Sigmoid colon (tissue), 7 donors: ENCODE results near the gene SLC22A4. TPM values are rescaled to one million over a fixed set of nuclear protein-coding genes. Genes with fewer than 3 reads are reported as not detected.
A peak's percentile ranks its signal among the peaks of the same experiment; 100 is the strongest.

Experiments
- DNase-seq: peaks from one replicate; pipeline ENCODE4 v3.0.0-alpha.2; 2019
- H3K27ac ChIP-seq, 4 donors: fragments of 200-600 bp; sonication (generic); one replicate each; pipeline ENCODE4 v1.5.1; 2016 to 2019; ENCODE audit warnings: mild to moderate bottlenecking in 1 of 4
- H3K27me3 ChIP-seq, 3 donors: fragments of 200-600 bp; sonication (generic); one replicate each; pipeline ENCODE4 v1.5.1; 2019; ENCODE audit warnings: mild to moderate bottlenecking in 1 of 3
- H3K36me3 ChIP-seq, 4 donors: fragments of 200-600 bp; sonication (generic); one replicate each; pipeline ENCODE4 v1.5.1; 2016 to 2019
- H3K4me1 ChIP-seq, 4 donors: fragments of 200-600 bp; sonication (generic); one replicate each; pipeline ENCODE4 v1.5.1; 2017 to 2019
- H3K4me3 ChIP-seq, 4 donors: fragments of 200-600 bp; sonication (generic); one replicate each; pipeline ENCODE4 v1.5.1; 2017 to 2019; ENCODE audit warnings: mild to moderate bottlenecking in 2 of 4, moderate library complexity in 1 of 4
- H3K9me3 ChIP-seq, 4 donors: fragments of 200-600 bp in 3 of 4; sonication (generic) in 3 of 4; one replicate each; pipeline versions ENCODE4 v1.5.1 to v1.6.1; 2013 to 2019
- CTCF ChIP-seq, 4 experiments: fragments of 450-650 bp in 3 of 4; fragments of 200-600 bp in 1 of 4; IDR thresholded peaks; one replicate each; pipeline ENCODE4 v1.5.1; 2016 to 2019; ENCODE audit warnings: antibody characterized with exemption in 4 of 4, mild to moderate bottlenecking in 3 of 4, moderate library complexity in 2 of 4
- EP300 ChIP-seq, 4 donors: sonication (generic); formaldehyde crosslinking; IDR thresholded peaks; one replicate each; pipeline ENCODE4 v1.6.1; 2017; ENCODE audit warnings: antibody characterized with exemption in 4 of 4
- POLR2A ChIP-seq, 2 donors: fragments of 450-650 bp; IDR thresholded peaks; one replicate each; pipeline ENCODE4 v1.6.1; 2016; ENCODE audit warnings: antibody characterized with exemption in 2 of 2, mild to moderate bottlenecking in 2 of 2, moderate library complexity in 2 of 2
- POLR2AphosphoS5 ChIP-seq, 4 donors: sonication (generic); formaldehyde crosslinking; IDR thresholded peaks; one replicate each; pipeline ENCODE4 v1.6.1; 2017; ENCODE audit warnings: antibody characterized with exemption in 4 of 4
- WGBS, 2 donors: extraction: QIAGEN DNeasy Blood & Tissue Kit; methylation state at CpG; one replicate each; pipeline ENCODE4 v1.1.7; 2013; 5-methylcytosine and 5-hydroxymethylcytosine counted together
- intact Hi-C: fragments of 100-400 bp; cut with DNase I; formaldehyde crosslinking; loops from one replicate; pipeline ENCODE4 v1.15.1; 2023
- polyA plus RNA-seq, 3 donors: library from polyadenylated mRNA; stranded (reverse); fragments of 200-250 nt; gene quantifications; one replicate each; pipeline ENCODE4 v1.2.3, GENCODE V29; 2013
- total RNA-seq, 4 donors: library from RNA; depleted of rRNA; stranded (reverse); fragments of >200 nt; gene quantifications; one replicate each; pipeline ENCODE4 v1.1.0, GENCODE V29; 2016
- donor health status: healthy with polysubstance abuse.
- donor health status: Bipolar disorder and iron deficiency.
- donor health status: healthy.

The SLC22A4 gene
- total and polyA plus RNA-seq, 7 donors = 0.49 to 3.4 (median 0.83) TPM

DNA sequence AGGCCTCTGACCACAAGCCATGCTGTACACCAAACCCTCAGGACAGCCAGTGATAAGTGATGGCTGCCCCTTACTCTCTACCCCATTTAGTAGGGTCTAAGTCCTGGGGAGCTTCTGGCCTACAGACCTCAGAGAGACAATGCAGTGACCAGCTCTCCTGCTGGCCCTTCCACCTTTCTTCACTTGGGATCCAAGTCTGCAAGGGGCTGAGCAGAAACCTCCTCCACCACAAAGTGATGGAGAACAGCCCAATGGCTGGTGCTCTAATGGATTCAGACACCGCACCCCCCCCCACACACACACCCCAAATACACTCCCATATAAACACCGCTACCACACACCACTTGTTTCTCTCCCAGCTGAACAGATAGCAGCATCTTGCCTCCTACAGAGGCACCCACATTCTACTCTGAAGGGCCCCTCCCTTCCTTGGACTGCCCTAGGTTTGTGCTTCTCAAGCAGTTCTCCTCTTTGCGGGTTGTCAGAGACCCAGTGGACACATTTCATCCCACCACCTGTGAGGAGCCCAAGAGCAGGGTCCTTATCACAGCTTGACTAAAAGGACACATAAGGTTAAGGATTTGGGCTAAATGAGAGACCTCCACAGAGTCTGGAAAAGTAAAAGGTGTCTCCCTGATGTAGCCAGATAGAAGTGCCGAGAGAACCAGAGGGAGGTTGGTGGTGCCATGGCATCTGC lies 38.0 kb upstream of the SLC22A4 start:
- 96% methylated on average over 4 of the region's 4 CpGs for WGBS, 2 donors
- peaks cover 0 to 49% (median 45%) of the 10 kb centered on the region in 4 donors for H3K4me1 ChIP-seq
- no peaks in the 10 kb centered on the region for H3K27me3 ChIP-seq
- no peaks in the 10 kb centered on the region for H3K9me3 ChIP-seq
- intact Hi-C loops = no loop called here
- peak overlapping the region; percentile 97 to 99 (median 98) for H3K27ac ChIP-seq
- no peak overlapping the region for H3K4me3 ChIP-seq
- TF ChIP-seq CTCF (IDR thresholded peaks at IDR 0.05) (no peak), EP300 (IDR thresholded peaks at IDR 0.05) (no peak), POLR2AphosphoS5 (IDR thresholded peaks at IDR 0.05) (no peak), POLR2A (IDR thresholded peaks at IDR 0.05) (no peak)
- no peaks in the 10 kb centered on the region for H3K36me3 ChIP-seq
- peak; percentile 44 for DNase-seq

- H3K36me3 ChIP-seq = no peaks in the 10 kb centered on the region
- H3K9me3 ChIP-seq = no peaks in the 10 kb centered on the region
- no peak for TF ChIP-seq EP300 (IDR thresholded peaks at IDR 0.05)
- TF ChIP-seq POLR2AphosphoS5 (IDR thresholded peaks at IDR 0.05) = no peak
- no peak for TF ChIP-seq CTCF (IDR thresholded peaks at IDR 0.05)
- no peak for TF ChIP-seq POLR2A (IDR thresholded peaks at IDR 0.05)
- peaks cover 0 to 54% (median 50%) of the 10 kb centered on the region in 4 donors for H3K4me1 ChIP-seq
- intact Hi-C loops = no loop called here
- DNase-seq = no peak
- 89 to 94% methylated on average over 6 of the region's 6 CpGs for WGBS, 2 donors
- H3K27me3 ChIP-seq = no peaks in the 10 kb centered on the region
- H3K27ac ChIP-seq = peak overlapping the region; percentile 97 to 99 (median 98)
- peak overlapping the region; percentile 67 to 91 (median 86) for H3K4me3 ChIP-seq
Measured at GRCh38 chr5:132256783-132257130, 37.4 kb upstream of the SLC22A4 start.

DNA sequence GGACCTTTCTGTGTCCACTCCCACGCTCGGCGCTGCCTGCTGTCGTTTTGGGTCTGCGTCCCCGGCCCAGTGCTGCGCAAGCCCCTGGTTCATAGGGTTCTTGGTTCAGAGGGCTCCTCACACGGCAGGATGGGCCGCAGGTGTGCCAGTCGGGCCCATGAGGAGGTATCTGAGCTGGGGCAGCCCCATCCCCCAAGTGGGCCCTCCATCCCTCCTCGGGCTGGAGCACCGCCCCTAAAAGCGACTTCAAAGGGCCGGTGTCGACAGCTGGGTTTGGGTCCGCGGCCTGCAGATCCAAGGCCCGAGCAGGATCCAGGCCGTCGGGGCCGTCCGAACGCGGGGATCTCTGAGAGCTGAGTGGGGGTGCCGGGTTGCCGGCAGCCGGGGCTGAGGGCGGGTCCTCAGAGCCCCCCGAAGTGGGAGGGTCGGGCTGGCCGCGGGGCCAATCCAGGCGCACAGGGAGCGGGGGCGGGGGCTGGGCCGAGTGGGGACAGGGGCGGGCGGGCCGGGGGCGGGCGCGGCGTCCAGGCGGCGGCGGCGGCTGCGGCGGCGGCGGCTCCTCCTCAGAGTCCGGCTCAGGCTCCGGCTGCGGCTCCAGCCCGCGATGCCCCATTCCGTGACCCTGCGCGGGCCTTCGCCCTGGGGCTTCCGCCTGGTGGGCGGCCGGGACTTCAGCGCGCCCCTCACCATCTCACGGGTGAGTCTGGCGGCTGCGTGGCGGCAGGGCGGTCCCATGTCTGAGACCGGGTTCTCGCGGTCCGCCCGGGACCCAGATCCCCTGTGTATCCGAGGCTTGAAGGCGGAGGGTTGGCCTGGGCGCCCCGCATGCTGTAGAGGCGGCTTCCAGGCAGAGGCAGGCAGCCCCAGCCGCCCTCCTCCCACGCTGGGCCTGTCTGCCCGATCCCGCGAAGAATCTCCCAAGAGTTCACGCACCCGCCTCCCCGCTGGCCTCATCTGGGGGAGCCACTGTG lies 36.8 kb upstream of the SLC22A4 start, which contains the start of gene PDLIM4:
Gene PDLIM4, plus strand, starts transcription at position 566 of the 971 bp plus-strand sequence. Its CDS starts 39 bp downstream, at position 605.
- Histone ChIP-seq H3K36me3 (peaks cover 0 to 6% (median 0%) of the 10 kb centered on the region in 4 donors), H3K4me1 (peaks cover 0 to 61% (median 57%) of the 10 kb centered on the region in 4 donors), H3K27me3 (no peaks in the 10 kb centered on the region), H3K27ac (peak within 1 kb of the TSS; percentile 97 to 99 (median 98)), H3K9me3 (no peaks in the 10 kb centered on the region), H3K4me3 (peak within 1 kb of the TSS; percentile 67 to 91 (median 86))
- TF ChIP-seq POLR2AphosphoS5 (IDR thresholded peaks at IDR 0.05) (peak; percentile 78 to 96 (median 85)), EP300 (IDR thresholded peaks at IDR 0.05) (no peak), POLR2A (IDR thresholded peaks at IDR 0.05) (peak; percentile 48 to 77)
- intact Hi-C loops = loop anchor here (1.0 to 2.0 kb wide), 2 partner anchors 32 to 35 kb away; no protein-coding TSS in a partner anchor
- DNase-seq = peak; percentile 81
- WGBS, 2 donors = 21 to 29% methylated on average over 88 of the region's 88 CpGs

DNA sequence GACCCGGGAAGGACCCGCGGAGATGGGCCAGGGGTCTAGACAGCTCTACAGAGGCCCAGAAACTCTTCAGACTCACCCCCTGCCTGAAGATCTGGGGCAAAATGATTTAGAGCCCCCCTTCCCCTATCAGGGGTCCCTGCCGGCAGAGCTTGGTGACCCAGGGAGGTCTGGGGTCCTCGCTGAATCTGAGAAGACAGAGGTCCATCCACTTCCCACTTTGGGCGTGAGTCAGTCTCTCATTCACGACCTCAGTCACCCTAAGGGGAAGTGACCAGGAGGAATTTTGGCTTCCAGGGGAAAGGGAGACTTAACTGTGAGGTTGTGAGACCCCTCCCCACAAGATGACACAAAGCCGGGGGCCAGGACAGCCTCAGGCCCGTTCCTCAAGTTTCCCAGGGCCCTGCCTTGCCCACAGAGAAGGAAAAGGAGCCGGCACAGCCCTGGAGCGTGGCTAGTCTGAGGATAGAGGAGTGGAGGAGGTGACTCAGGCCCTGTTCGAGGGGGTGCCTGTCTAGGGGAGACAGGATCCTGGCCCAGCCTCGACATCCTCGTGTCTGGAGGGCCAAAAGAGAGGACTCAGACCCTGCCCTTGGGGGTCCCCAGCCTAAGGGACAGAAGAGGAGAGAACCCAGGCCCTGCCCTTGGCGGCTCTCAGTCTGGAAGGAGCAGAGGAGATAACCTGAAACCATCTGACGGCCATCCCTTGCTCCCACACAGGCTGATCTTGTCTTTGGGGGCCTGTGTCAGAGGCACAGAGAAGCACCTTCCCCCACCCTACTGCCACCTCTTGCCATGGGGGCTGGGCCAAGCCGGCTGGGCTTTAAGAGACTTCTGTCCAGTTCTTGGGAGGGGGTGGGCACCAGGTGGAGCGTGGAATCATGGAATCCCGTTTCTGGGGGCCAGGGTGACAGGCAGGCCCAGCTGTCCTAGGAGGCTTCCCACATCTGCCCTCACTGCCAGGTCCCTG lies 35.8 kb upstream of the SLC22A4 start:
- H3K27me3 ChIP-seq = no peaks in the 10 kb centered on the region
- 66 to 78% methylated on average over 19 of the region's 19 CpGs for WGBS, 2 donors
- intact Hi-C loops = loop anchor here (1.0 to 2.0 kb wide), 2 partner anchors 33 to 34 kb away; no protein-coding TSS in a partner anchor
- peaks cover 0 to 70% (median 66%) of the 10 kb centered on the region in 4 donors for H3K4me1 ChIP-seq
- no peaks in the 10 kb centered on the region for H3K9me3 ChIP-seq
- peak overlapping the region; percentile 97 to 99 (median 98) for H3K27ac ChIP-seq
- H3K4me3 ChIP-seq = peak overlapping the region; percentile 67 to 91 (median 86)
- peak; percentile 85 for DNase-seq
- peaks cover 0 to 15% (median 0%) of the 10 kb centered on the region in 4 donors for H3K36me3 ChIP-seq
- TF ChIP-seq CTCF (IDR thresholded peaks at IDR 0.05) (no peak), POLR2AphosphoS5 (IDR thresholded peaks at IDR 0.05) (peak in 3 of 4 donors; percentile 16 to 47 (median 46))
